HEK293T (cell line): Measurements from ENCODE around the gene DHRS13.

Experiments
- FOXA1 ChIP-seq: fragments of 450-650 bp; IDR thresholded peaks from 2 replicates; pipeline ENCODE4 v1.6.1; 2016; ENCODE audit warnings: mild to moderate bottlenecking
- FOXK2 ChIP-seq: fragments of 450-650 bp; IDR thresholded peaks from 2 replicates; pipeline ENCODE4 v1.6.1; 2016; ENCODE audit warnings: mild to moderate bottlenecking
- HDGF ChIP-seq: fragments of 450-650 bp; IDR thresholded peaks from 2 replicates; pipeline ENCODE4 v1.6.1; 2017; ENCODE audit warnings: antibody characterized with exemption, borderline replicate concordance
- LEF1 ChIP-seq: fragments of 450-650 bp; IDR thresholded peaks from 2 replicates; pipeline ENCODE4 v1.6.1; 2017; ENCODE audit warnings: mild to moderate bottlenecking, borderline replicate concordance
- PKNOX1 ChIP-seq: fragments of 450-650 bp; IDR thresholded peaks from 2 replicates; pipeline ENCODE4 v1.6.1; 2016
- SP1 ChIP-seq: fragments of 450-650 bp; IDR thresholded peaks from 2 replicates; pipeline ENCODE4 v1.6.1; 2017

DNA sequence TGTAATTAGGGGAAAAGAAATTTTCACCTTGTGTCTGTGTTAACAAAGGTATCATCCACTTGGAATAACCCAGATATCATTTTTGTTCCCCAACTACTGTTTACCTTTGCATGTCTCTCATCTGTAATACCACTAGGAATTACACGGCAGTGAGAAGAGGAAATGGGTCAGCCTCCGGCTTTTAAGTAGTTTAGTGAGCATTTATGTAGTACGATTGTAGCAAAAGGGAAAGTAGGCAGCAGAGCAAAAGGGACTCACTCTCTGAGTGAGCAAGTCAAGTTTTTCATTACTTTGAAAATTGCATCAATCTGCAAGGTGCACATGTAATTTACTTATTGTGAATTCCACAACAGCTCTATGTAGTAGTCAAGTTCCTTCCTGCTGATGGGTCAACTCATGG is 37.3 kb upstream of the DHRS13 start:
- TF ChIP-seq FOXK2 (no peak), PKNOX1 (no peak), SP1 (no peak), LEF1 (no peak), FOXA1 (no peak), HDGF (no peak)
